GM23338 (cell line): ENCODE measurements around the gene TMEM139. TPM values are rescaled to one million over a fixed set of nuclear protein-coding genes. Genes with fewer than 3 reads are reported as not detected.

Experiments
- ATAC-seq: fragments of 200-7000 bp; cut with Tn5 transposase; 3 replicates; pipeline ENCODE4 v1.9.1; 2020
- DNase-seq: peaks from one replicate; pipeline ENCODE4 v3.0.0-alpha.2; 2015; ENCODE audit warnings: low spot score
- H2AFZ ChIP-seq: fragments of 200-600 bp; sonication (generic); 2 replicates; pipeline ENCODE4 v1.8.0; 2016; ENCODE audit warnings: antibody characterized with exemption, mild to moderate bottlenecking, moderate library complexity
- H3F3A ChIP-seq: fragments of 200-600 bp; sonication (generic); replicated peaks from 2 replicates; pipeline ENCODE4 v1.8.0; 2017; ENCODE audit warnings: antibody characterized with exemption, mixed run types, low read depth
- H3K27ac ChIP-seq: fragments of 200-600 bp; sonication (generic); 2 replicates; pipeline ENCODE4 v1.6.1; 2016; ENCODE audit warnings: low read depth
- H3K27me3 ChIP-seq: fragments of 200-600 bp; sonication (generic); 2 replicates; pipeline ENCODE4 v1.8.0; 2016; ENCODE audit warnings: mild to moderate bottlenecking, mixed run types, moderate library complexity; ENCODE audit not compliant: insufficient read depth
- H3K36me3 ChIP-seq: fragments of 200-600 bp; sonication (generic); 2 replicates; pipeline ENCODE4 v1.8.0; 2016; ENCODE audit warnings: mild to moderate bottlenecking; ENCODE audit not compliant: insufficient read depth
- H3K4me1 ChIP-seq: fragments of 200-600 bp; sonication (generic); 2 replicates; pipeline ENCODE4 v1.8.0; 2016; ENCODE audit warnings: mild to moderate bottlenecking, moderate library complexity; ENCODE audit not compliant: insufficient read depth
- H3K4me2 ChIP-seq: fragments of 200-600 bp; sonication (generic); 2 replicates; pipeline ENCODE4 v1.7.1; 2017; ENCODE audit warnings: mixed run types
- H3K4me3 ChIP-seq: fragments of 200-600 bp; sonication (generic); 2 replicates; pipeline ENCODE4 v1.6.1; 2016; ENCODE audit warnings: mixed run types
- H3K79me2 ChIP-seq: fragments of 200-600 bp; sonication (generic); replicated peaks from 2 replicates; pipeline ENCODE4 v1.8.0; 2017; ENCODE audit warnings: mild to moderate bottlenecking; ENCODE audit not compliant: insufficient read depth
- H3K9me2 ChIP-seq: fragments of 200-600 bp; sonication (generic); 2 replicates; pipeline ENCODE4 v1.8.0; 2017; ENCODE audit not compliant: insufficient read depth
- H4K20me1 ChIP-seq: fragments of 200-600 bp; sonication (generic); replicated peaks from 2 replicates; pipeline ENCODE4 v1.8.0; 2017; ENCODE audit warnings: mild to moderate bottlenecking; ENCODE audit not compliant: insufficient read depth
- H3K27ac Mint-ChIP-seq: 2 replicates; pipeline ENCODE4 v1.8.0; 2020; ENCODE audit warnings: inconsistent platforms, mild to moderate bottlenecking, moderate library complexity, mixed read lengths
- H3K27me3 Mint-ChIP-seq: 3 replicates; pipeline ENCODE4 v1.8.0; 2022; ENCODE audit warnings: low read depth, mild to moderate bottlenecking, moderate library complexity, mixed read lengths, inconsistent platforms; ENCODE audit not compliant: insufficient read depth, poor library complexity
- H3K36me3 Mint-ChIP-seq: 3 replicates; pipeline ENCODE4 v1.8.0; 2021; ENCODE audit warnings: low read depth, mild to moderate bottlenecking, inconsistent platforms, moderate library complexity, mixed read lengths
- H3K4me1 Mint-ChIP-seq: 3 replicates; pipeline ENCODE4 v1.8.0; 2020; ENCODE audit warnings: mild to moderate bottlenecking, inconsistent platforms, mixed read lengths
- H3K4me3 Mint-ChIP-seq: 3 replicates; pipeline ENCODE4 v1.8.0; 2021; ENCODE audit warnings: moderate library complexity, mild to moderate bottlenecking, inconsistent platforms, mixed read lengths
- H3K9me3 Mint-ChIP-seq: 3 replicates; pipeline ENCODE4 v1.8.0; 2020; ENCODE audit warnings: moderate library complexity, mild to moderate bottlenecking, inconsistent platforms, mixed read lengths
- CREB1 ChIP-seq: fragments of 250-450 bp; sonication (Bioruptor Pico); IDR thresholded peaks from 2 replicates; pipeline ENCODE4 v1.5.0; 2020; ENCODE audit warnings: low read depth, mild to moderate bottlenecking, moderate library complexity
- ETS1 ChIP-seq: IDR thresholded peaks from 2 replicates; pipeline ENCODE4 v1.6.1; 2016; ENCODE audit warnings: antibody characterized with exemption
- EZH2 ChIP-seq: fragments of 200-600 bp; sonication (generic); IDR thresholded peaks from one replicate; pipeline ENCODE4 v1.8.0; 2017; ENCODE audit warnings: antibody characterized with exemption, mild to moderate bottlenecking, low read depth; ENCODE audit not compliant: unreplicated experiment
- EZH2phosphoT487 ChIP-seq: fragments of 200-600 bp; sonication (generic); IDR thresholded peaks from one replicate; pipeline ENCODE4 v1.8.1; 2018; ENCODE audit warnings: antibody characterized with exemption; ENCODE audit not compliant: unreplicated experiment
- JUNB ChIP-seq: IDR thresholded peaks from one replicate; pipeline ENCODE4 v1.6.1; 2016; ENCODE audit warnings: antibody characterized with exemption; ENCODE audit not compliant: unreplicated experiment
- NANOG ChIP-seq: IDR thresholded peaks from 2 replicates; pipeline ENCODE4 v1.6.1; 2016; ENCODE audit warnings: antibody characterized with exemption, borderline replicate concordance
- POLR2AphosphoS5 ChIP-seq: IDR thresholded peaks from 2 replicates; pipeline ENCODE4 v1.6.1; 2016; ENCODE audit warnings: antibody characterized with exemption, low read depth
- STAT1 ChIP-seq: IDR thresholded peaks from one replicate; pipeline ENCODE4 v1.6.1; 2016; ENCODE audit warnings: antibody characterized with exemption; ENCODE audit not compliant: unreplicated experiment
- ZNF114 ChIP-seq: fragments of 250-450 bp; sonication (Bioruptor Pico); IDR thresholded peaks from 2 replicates; pipeline ENCODE4 v1.5.0; 2020; ENCODE audit warnings: mild to moderate bottlenecking, moderate library complexity
- ZNF331 ChIP-seq: fragments of 250-450 bp; sonication (Bioruptor Pico); IDR thresholded peaks from 2 replicates; pipeline ENCODE4 v1.5.0; 2020; ENCODE audit warnings: low read depth, mild to moderate bottlenecking, moderate library complexity
- ZNF462 ChIP-seq: fragments of 250-450 bp; sonication (Bioruptor Pico); IDR thresholded peaks from 2 replicates; pipeline ENCODE4 v1.5.0; 2020; ENCODE audit warnings: mild to moderate bottlenecking, moderate library complexity
- polyA plus RNA-seq: library from polyadenylated mRNA; unstranded; fragments of >200 nt; fragmentation: Nextera tagmentation; extraction: Ambion mirVana; gene quantifications from 2 replicates; pipeline ENCODE4 v1.2.1, GENCODE V29; 2016
- total RNA-seq: library from RNA; depleted of rRNA; stranded (reverse); fragments of >200 nt; shearing (Covaris generic); gene quantifications from 2 replicates; pipeline ENCODE4 v1.2.3, GENCODE V29; 2014
- TF ChIP-seq, protein P1 (sequence below), 2 experiments: fragments of 200-600 bp in 1 of 2; sonication (generic) in 1 of 2; conservative IDR thresholded peaks; 2 replicates each; pipeline versions ENCODE4 v1.5.1 to v1.6.1; 2016 to 2017; ENCODE audit warnings: antibody characterized with exemption in 2 of 2, low read depth in 2 of 2, mild to moderate bottlenecking in 2 of 2, moderate library complexity in 1 of 2
- TF ChIP-seq, protein P2 (sequence below): IDR thresholded peaks from one replicate; pipeline ENCODE4 v1.6.1; 2018; ENCODE audit warnings: antibody characterized with exemption; ENCODE audit not compliant: unreplicated experiment

Gene TMEM139
- total and polyA plus RNA-seq, 2 experiments from 2014 or later: 3.3 to 3.6 TPM

DNA sequence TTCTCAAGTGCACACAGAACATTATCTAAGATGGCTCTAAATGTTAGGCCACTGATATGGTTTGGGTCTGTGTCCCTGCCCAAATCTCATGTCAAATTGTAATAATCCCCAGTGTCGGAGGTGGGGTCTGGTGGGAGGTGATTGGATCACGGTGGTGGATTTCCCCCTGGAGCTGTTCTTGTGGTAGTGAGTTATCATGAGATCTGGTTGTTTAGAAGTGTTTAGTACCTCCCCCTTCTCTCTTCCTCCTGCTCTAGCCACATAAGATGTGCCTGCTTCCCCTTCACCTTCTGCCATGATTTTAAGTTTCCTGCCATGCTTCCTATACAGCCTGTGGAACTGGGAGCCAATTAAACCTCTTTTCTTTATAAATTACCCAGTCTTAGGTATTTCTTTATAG is 32.8 kb upstream of the TMEM139 start:
- Histone ChIP-seq H3K27ac (no peak overlapping the region), H3K79me2 (no peaks in the 10 kb centered on the region), H3K9me2 (no peaks in the 10 kb centered on the region), H2AFZ (no peak overlapping the region), H3K4me1 (no peaks in the 10 kb centered on the region), H3F3A (no peaks in the 10 kb centered on the region), H4K20me1 (no peaks in the 10 kb centered on the region), H3K36me3 (no peaks in the 10 kb centered on the region), H3K4me3 (no peak overlapping the region), H3K4me2 (no peak overlapping the region), H3K27me3 (no peaks in the 10 kb centered on the region)
- no peaks in the 10 kb centered on the region for H3K9me3 Mint-ChIP-seq
- no peaks in the 10 kb centered on the region for H3K36me3 Mint-ChIP-seq
- no peaks in the 10 kb centered on the region for H3K4me1 Mint-ChIP-seq
- DNase-seq: no peak
- no peak overlapping the region for H3K4me3 Mint-ChIP-seq
- no peak overlapping the region for H3K27ac Mint-ChIP-seq
- H3K27me3 Mint-ChIP-seq: no peaks in the 10 kb centered on the region
- ATAC-seq: no peak
- TF ChIP-seq EZH2: no peak
- no peak for TF ChIP-seq ETS1
- no peak for TF ChIP-seq NANOG
- TF ChIP-seq CREB1: no peak
- TF ChIP-seq, protein P1, sequence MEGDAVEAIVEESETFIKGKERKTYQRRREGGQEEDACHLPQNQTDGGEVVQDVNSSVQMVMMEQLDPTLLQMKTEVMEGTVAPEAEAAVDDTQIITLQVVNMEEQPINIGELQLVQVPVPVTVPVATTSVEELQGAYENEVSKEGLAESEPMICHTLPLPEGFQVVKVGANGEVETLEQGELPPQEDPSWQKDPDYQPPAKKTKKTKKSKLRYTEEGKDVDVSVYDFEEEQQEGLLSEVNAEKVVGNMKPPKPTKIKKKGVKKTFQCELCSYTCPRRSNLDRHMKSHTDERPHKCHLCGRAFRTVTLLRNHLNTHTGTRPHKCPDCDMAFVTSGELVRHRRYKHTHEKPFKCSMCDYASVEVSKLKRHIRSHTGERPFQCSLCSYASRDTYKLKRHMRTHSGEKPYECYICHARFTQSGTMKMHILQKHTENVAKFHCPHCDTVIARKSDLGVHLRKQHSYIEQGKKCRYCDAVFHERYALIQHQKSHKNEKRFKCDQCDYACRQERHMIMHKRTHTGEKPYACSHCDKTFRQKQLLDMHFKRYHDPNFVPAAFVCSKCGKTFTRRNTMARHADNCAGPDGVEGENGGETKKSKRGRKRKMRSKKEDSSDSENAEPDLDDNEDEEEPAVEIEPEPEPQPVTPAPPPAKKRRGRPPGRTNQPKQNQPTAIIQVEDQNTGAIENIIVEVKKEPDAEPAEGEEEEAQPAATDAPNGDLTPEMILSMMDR (conservative IDR thresholded peaks at IDR 0.05; ENCODE audit: low read depth in 2 of 2): no peak
- TF ChIP-seq EZH2phosphoT487: no peak
- no peak for TF ChIP-seq ZNF114 (CRISPR knock-in tag)
- no peak for TF ChIP-seq ZNF462
- TF ChIP-seq JUNB: no peak
- no peak for TF ChIP-seq ZNF331 (CRISPR knock-in tag)
- no peak for TF ChIP-seq STAT1
- TF ChIP-seq, protein P2, sequence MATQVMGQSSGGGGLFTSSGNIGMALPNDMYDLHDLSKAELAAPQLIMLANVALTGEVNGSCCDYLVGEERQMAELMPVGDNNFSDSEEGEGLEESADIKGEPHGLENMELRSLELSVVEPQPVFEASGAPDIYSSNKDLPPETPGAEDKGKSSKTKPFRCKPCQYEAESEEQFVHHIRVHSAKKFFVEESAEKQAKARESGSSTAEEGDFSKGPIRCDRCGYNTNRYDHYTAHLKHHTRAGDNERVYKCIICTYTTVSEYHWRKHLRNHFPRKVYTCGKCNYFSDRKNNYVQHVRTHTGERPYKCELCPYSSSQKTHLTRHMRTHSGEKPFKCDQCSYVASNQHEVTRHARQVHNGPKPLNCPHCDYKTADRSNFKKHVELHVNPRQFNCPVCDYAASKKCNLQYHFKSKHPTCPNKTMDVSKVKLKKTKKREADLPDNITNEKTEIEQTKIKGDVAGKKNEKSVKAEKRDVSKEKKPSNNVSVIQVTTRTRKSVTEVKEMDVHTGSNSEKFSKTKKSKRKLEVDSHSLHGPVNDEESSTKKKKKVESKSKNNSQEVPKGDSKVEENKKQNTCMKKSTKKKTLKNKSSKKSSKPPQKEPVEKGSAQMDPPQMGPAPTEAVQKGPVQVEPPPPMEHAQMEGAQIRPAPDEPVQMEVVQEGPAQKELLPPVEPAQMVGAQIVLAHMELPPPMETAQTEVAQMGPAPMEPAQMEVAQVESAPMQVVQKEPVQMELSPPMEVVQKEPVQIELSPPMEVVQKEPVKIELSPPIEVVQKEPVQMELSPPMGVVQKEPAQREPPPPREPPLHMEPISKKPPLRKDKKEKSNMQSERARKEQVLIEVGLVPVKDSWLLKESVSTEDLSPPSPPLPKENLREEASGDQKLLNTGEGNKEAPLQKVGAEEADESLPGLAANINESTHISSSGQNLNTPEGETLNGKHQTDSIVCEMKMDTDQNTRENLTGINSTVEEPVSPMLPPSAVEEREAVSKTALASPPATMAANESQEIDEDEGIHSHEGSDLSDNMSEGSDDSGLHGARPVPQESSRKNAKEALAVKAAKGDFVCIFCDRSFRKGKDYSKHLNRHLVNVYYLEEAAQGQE: no peak
- TF ChIP-seq POLR2AphosphoS5: no peak
